Upper lobe of right lung (tissue), 1 donor: ENCODE results near the gene ATAT1. TPM values are rescaled to one million over a fixed set of nuclear protein-coding genes. Genes with fewer than 3 reads are reported as not detected.

ENCODE experiments used
- ATAC-seq: fragments of 200-7000 bp; cut with Tn5 transposase; one replicate; pipeline ENCODE4 v1.9.1; 2020; ENCODE audit warnings: mild to moderate bottlenecking, moderate library complexity
- DNase-seq: peaks from one replicate; pipeline ENCODE4 v3.0.0-alpha.2; 2020
- H3K27ac ChIP-seq: fragments of 200-600 bp; one replicate; pipeline ENCODE4 v1.8.0; 2022
- H3K27me3 ChIP-seq: fragments of 200-600 bp; one replicate; pipeline ENCODE4 v1.8.0; 2022; ENCODE audit warnings: mild to moderate bottlenecking
- H3K36me3 ChIP-seq: fragments of 200-600 bp; one replicate; pipeline ENCODE4 v1.8.0; 2022
- H3K4me1 ChIP-seq: fragments of 200-600 bp; one replicate; pipeline ENCODE4 v1.8.0; 2022
- H3K4me3 ChIP-seq: fragments of 200-600 bp; one replicate; pipeline ENCODE4 v1.8.0; 2022; ENCODE audit warnings: mild to moderate bottlenecking
- H3K9me3 ChIP-seq: fragments of 200-600 bp; one replicate; pipeline ENCODE4 v1.8.0; 2022
- intact Hi-C: fragments of 100-400 bp; cut with DNase I; formaldehyde crosslinking; loops from one replicate; pipeline ENCODE4 v1.11.0; 2022
- total RNA-seq: library from RNA; stranded (reverse); fragmentation: NEBNext Ultra II Directional; extraction: Animal tissue kit (Norgen Biotek cat#: 25700); gene quantifications from one replicate; pipeline ENCODE4 v1.2.1, GENCODE V29; 2021
- TF ChIP-seq, protein P1 (sequence below): fragments of 200-600 bp; IDR thresholded peaks from one replicate; pipeline ENCODE4 v1.8.0; 2022; ENCODE audit warnings: antibody characterized with exemption
- donor health status: DM: no; HTN: yes; CAD: no; lungs with severe emphysema.

Gene ATAT1
- total RNA-seq, 1 donor from 2014 or later: 7.8 TPM

DNA sequence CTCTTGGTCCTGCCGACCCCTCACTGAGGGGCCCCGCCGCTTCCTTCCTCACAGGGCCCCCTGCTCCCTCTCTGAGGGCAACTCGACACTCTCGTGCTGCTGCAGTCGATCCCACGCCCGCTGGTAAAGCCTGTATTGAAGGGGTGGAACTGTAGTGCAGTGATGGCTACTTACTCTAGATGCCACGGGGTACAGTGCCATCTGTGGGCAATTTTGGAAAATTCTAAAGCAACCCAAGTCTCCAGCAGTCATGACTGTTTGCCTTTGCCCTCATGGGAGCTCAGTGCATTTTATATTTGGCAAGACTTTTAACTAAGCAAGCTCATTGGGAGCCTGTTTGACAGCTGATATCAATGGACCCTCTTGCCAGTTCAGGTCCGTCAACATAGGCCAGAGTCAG is 13.8 kb downstream of the ATAT1 start:
- no peak overlapping the region for H3K4me3 ChIP-seq
- no peak overlapping the region for H3K27ac ChIP-seq
- H3K27me3 ChIP-seq: no peaks in the 10 kb centered on the region
- intact Hi-C loops: no loop called here
- no peaks in the 10 kb centered on the region for H3K4me1 ChIP-seq
- TF ChIP-seq, protein P1, sequence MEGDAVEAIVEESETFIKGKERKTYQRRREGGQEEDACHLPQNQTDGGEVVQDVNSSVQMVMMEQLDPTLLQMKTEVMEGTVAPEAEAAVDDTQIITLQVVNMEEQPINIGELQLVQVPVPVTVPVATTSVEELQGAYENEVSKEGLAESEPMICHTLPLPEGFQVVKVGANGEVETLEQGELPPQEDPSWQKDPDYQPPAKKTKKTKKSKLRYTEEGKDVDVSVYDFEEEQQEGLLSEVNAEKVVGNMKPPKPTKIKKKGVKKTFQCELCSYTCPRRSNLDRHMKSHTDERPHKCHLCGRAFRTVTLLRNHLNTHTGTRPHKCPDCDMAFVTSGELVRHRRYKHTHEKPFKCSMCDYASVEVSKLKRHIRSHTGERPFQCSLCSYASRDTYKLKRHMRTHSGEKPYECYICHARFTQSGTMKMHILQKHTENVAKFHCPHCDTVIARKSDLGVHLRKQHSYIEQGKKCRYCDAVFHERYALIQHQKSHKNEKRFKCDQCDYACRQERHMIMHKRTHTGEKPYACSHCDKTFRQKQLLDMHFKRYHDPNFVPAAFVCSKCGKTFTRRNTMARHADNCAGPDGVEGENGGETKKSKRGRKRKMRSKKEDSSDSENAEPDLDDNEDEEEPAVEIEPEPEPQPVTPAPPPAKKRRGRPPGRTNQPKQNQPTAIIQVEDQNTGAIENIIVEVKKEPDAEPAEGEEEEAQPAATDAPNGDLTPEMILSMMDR: no peak
- H3K9me3 ChIP-seq: no peaks in the 10 kb centered on the region
- peaks cover 31% of the 10 kb centered on the region for H3K36me3 ChIP-seq
- DNase-seq (no peak), ATAC-seq (no peak)

DNA sequence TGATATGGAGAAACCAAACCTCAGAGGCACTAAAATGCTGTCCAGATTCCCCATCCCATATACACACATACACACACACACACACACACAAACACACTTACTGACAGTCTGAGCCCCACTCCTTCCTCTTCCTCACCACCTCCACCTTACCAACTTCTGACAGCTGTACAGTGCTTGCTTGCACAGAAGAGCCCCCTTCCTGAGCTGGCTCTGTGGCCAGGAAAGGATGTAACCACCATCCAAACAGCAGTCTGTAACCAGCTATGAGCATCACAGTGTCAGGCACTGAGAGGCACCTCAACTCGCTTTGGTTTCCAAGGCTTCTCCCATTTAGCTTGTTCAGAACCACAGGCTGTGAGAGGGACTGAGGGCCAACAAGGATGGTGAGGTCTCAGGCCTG is 14.4 kb downstream of the ATAT1 start:
- intact Hi-C loops: no loop called here
- ATAC-seq: no peak
- Histone ChIP-seq H3K27ac (no peak overlapping the region), H3K4me1 (no peaks in the 10 kb centered on the region), H3K9me3 (no peaks in the 10 kb centered on the region), H3K36me3 (peaks cover 31% of the 10 kb centered on the region), H3K4me3 (no peak overlapping the region), H3K27me3 (no peaks in the 10 kb centered on the region)
- TF ChIP-seq, protein P1: no peak
- no peak for DNase-seq

DNA sequence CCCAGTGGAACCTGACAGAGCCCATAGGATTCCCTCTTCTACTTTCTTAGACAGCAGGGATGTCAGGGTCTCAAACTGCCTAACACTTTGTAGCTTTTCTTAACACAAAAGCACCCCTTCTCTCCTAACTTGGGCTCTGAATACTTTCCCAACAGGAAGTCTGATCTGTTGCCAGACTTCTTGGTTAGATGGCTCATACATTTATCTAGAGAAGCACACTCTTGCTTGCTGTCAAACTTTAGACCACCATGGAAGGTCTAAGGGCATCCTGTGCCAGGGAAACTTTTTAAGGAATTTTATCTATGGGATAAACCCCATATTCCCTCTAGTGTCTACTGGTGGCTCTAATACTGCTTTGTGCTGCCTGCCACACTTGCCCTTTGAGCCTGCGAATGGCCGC is 17.0 kb downstream of the ATAT1 start:
- DNase-seq (no peak), ATAC-seq (no peak)
- peaks cover 6% of the 10 kb centered on the region for H3K4me1 ChIP-seq
- no peak overlapping the region for H3K4me3 ChIP-seq
- intact Hi-C loops: no loop called here
- H3K27me3 ChIP-seq: no peaks in the 10 kb centered on the region
- no peak overlapping the region for H3K27ac ChIP-seq
- no peaks in the 10 kb centered on the region for H3K9me3 ChIP-seq
- peaks cover 31% of the 10 kb centered on the region for H3K36me3 ChIP-seq
- TF ChIP-seq, protein P1: no peak

DNA sequence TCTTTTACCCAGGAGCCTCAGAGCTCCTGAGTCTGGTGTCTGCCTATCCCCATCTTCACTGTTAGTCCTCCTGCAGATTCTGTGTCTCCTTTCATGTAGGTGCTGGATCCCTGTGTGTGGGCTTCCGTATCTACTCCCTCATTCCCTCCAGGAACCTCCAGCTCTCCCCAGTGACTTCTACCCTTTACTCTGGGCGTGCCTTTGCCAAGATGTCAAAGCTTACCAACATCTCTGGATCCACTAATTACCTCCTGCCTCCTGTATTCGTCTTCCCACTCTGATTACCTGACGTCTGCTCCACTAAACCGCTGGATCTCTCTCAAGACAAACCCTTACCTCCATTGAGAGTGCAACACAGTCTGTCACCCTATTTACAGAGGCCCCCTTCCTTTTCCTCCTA is 18.1 kb downstream of the ATAT1 start:
- Histone ChIP-seq H3K4me3 (no peak overlapping the region), H3K27ac (no peak overlapping the region), H3K36me3 (peaks cover 31% of the 10 kb centered on the region), H3K27me3 (no peaks in the 10 kb centered on the region), H3K4me1 (peaks cover 6% of the 10 kb centered on the region), H3K9me3 (no peaks in the 10 kb centered on the region)
- ATAC-seq (no peak), DNase-seq (no peak)
- TF ChIP-seq, protein P1: no peak
- intact Hi-C loops: no loop called here

DNA sequence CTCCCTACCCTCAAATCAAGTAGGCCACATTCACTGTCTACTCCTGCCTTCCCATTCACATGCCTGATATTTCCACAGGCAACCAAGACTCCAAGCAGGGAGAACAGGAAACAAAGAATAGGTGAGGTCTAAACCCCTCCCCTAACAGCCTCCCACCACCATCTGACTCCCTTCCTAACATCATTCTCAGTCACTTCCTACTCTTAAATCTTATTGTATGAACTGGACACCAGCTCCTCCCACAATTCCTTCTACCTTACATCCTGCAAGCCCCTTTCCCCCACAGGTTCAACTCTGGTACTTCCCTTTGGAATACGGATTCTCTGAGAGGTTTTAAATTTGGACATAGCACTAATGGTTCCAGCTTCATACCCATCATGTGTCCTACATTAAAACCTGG is 19.3 kb downstream of the ATAT1 start:
- DNase-seq (no peak), ATAC-seq (no peak)
- Histone ChIP-seq H3K36me3 (peaks cover 24% of the 10 kb centered on the region), H3K4me3 (no peak overlapping the region), H3K4me1 (peaks cover 6% of the 10 kb centered on the region), H3K27ac (no peak overlapping the region), H3K9me3 (no peaks in the 10 kb centered on the region), H3K27me3 (no peaks in the 10 kb centered on the region)
- intact Hi-C loops: no loop called here
- TF ChIP-seq, protein P1: no peak
